HG03520 (cell line): ENCODE results near the gene P2RY8.
"Not testable (repeated sequence)": the region's sequence is repeated elsewhere in the genome, so short reads cannot be mapped to it uniquely, and the experiment has no call there.

ENCODE experiments used
- ATAC-seq: cut with Tn5 transposase; IDR thresholded peaks from one replicate; pipeline ENCODE4 v1.9.1; 2021; ENCODE audit warnings: mild to moderate bottlenecking, moderate library complexity; ENCODE audit not compliant: unreplicated experiment

Gene P2RY8

GRCh38 chrX:1447969-1448572 lies 88.9 kb downstream of the P2RY8 start:
- not testable (repeated sequence) for ATAC-seq

GRCh38 chrX:1446984-1447968 lies 89.7 kb downstream of the P2RY8 start:
- not testable (repeated sequence) for ATAC-seq

- ATAC-seq = no peak
These were observed 92.2 kb downstream of the P2RY8 start for GRCh38 chrX:1444561-1445500.

- no peak for ATAC-seq
These were observed 93.4 kb downstream of the P2RY8 start for GRCh38 chrX:1443496-1444075.

- no peak for ATAC-seq
These were observed 94.1 kb downstream of the P2RY8 start for GRCh38 chrX:1442724-1443367.

GRCh38 chrX:1442016-1442665 lies 94.8 kb downstream of the P2RY8 start:
- no peak for ATAC-seq

- no peak for ATAC-seq
These were observed 96.5 kb downstream of the P2RY8 start for GRCh38 chrX:1440506-1440905.

GRCh38 chrX:1435241-1435895 lies 101.6 kb downstream of the P2RY8 start:
- no peak for ATAC-seq

- ATAC-seq = no peak
These were observed 102.1 kb downstream of the P2RY8 start for GRCh38 chrX:1434871-1435240.

GRCh38 chrX:1433646-1434357 lies 103.2 kb downstream of the P2RY8 start:
- ATAC-seq = no peak

GRCh38 chrX:1430451-1430850 lies 106.5 kb downstream of the P2RY8 start:
- no peak for ATAC-seq

GRCh38 chrX:1427756-1428155 lies 109.2 kb downstream of the P2RY8 start:
- no peak for ATAC-seq

GRCh38 chrX:1426321-1426720 lies 110.7 kb downstream of the P2RY8 start:
- ATAC-seq = not testable (repeated sequence)

GRCh38 chrX:1425381-1425780 lies 111.6 kb downstream of the P2RY8 start:
- ATAC-seq = no peak

- no peak for ATAC-seq
These were observed 112.7 kb downstream of the P2RY8 start for GRCh38 chrX:1424147-1424851.

GRCh38 chrX:1423215-1423614 lies 113.8 kb downstream of the P2RY8 start:
- no peak for ATAC-seq

GRCh38 chrX:1422135-1422465 lies 114.9 kb downstream of the P2RY8 start:
- no peak for ATAC-seq
